Mesothelial cell of epicardium (in vitro differentiated cells): Measurements from ENCODE around the gene MPST. TPM values are rescaled to one million over a fixed set of nuclear protein-coding genes. Genes with fewer than 3 reads are reported as not detected.
A peak's percentile ranks its signal among the peaks of the same experiment; 100 is the strongest.

Source experiments
- DNase-seq, 2 experiments: peaks; one replicate each; pipeline ENCODE4 v3.0.0; 2021; ENCODE audit warnings: low spot score in 2 of 2; ENCODE audit not compliant: unreplicated experiment in 2 of 2
- H3K27ac Mint-ChIP-seq: 2 replicates; pipeline ENCODE4 v1.8.0; 2021; ENCODE audit warnings: mixed read lengths
- H3K27me3 Mint-ChIP-seq: 2 replicates; pipeline ENCODE4 v1.8.0; 2021; ENCODE audit warnings: low read depth, mixed read lengths
- H3K36me3 Mint-ChIP-seq: 2 replicates; pipeline ENCODE4 v1.8.0; 2021; ENCODE audit warnings: mixed read lengths
- H3K4me1 Mint-ChIP-seq: 2 replicates; pipeline ENCODE4 v1.8.0; 2021; ENCODE audit warnings: mixed read lengths
- H3K4me3 Mint-ChIP-seq: 2 replicates; pipeline ENCODE4 v1.8.0; 2021; ENCODE audit warnings: mild to moderate bottlenecking, moderate library complexity, mixed read lengths
- H3K9me3 Mint-ChIP-seq: 2 replicates; pipeline ENCODE4 v1.8.0; 2021; ENCODE audit warnings: mixed read lengths
- total RNA-seq: library from RNA; stranded (reverse); gene quantifications from 3 replicates; pipeline ENCODE4 v1.2.1, GENCODE V29; 2021
- TF ChIP-seq, protein P1 (sequence below): fragments of 200-600 bp; sonication (generic); IDR thresholded peaks from one replicate; pipeline ENCODE4 v1.5.0; 2021; ENCODE audit warnings: antibody characterized with exemption; ENCODE audit not compliant: unreplicated experiment

MPST gene
- total RNA-seq, 1 donor from 2014 or later: 55.8 TPM

DNA sequence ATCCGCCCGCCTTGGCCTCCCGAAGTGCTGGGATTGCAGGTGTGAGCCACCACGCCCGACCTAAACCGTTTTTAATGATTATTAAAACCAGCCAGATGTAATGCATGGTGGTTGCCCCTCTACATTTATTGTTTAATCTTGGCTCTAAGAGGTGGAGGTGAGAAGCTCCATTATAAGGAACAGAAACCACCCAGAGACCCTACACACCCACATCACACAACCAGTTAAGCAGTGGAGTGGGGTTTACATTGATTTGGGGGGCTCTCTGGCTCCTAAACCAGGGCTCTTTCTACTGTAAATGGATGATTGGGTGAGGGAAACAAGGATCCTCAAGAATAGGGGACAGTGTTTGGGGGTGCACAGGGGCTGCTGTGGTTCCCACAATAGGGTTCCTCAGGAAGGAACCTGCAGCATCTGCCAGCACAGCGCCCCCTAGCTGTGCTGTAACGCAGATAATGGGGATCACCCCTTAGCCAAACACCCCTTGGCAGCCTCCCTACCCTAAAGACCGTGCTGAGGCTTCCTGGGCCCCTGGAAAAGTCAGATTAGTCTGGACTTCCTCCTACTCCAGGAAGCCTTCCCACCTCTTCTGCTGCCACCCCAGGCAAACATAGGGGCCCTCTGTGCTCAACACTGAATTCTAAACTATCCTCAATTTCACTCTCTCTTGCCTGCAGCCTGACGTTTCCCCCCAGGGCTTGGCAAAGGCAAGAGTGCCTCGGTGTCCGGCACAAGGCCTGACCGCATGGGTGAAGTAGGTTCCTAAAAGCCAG, 2.4 kb downstream of the MPST start:
- H3K36me3 Mint-ChIP-seq: peaks cover 16% of the 10 kb centered on the region
- TF ChIP-seq, protein P1, sequence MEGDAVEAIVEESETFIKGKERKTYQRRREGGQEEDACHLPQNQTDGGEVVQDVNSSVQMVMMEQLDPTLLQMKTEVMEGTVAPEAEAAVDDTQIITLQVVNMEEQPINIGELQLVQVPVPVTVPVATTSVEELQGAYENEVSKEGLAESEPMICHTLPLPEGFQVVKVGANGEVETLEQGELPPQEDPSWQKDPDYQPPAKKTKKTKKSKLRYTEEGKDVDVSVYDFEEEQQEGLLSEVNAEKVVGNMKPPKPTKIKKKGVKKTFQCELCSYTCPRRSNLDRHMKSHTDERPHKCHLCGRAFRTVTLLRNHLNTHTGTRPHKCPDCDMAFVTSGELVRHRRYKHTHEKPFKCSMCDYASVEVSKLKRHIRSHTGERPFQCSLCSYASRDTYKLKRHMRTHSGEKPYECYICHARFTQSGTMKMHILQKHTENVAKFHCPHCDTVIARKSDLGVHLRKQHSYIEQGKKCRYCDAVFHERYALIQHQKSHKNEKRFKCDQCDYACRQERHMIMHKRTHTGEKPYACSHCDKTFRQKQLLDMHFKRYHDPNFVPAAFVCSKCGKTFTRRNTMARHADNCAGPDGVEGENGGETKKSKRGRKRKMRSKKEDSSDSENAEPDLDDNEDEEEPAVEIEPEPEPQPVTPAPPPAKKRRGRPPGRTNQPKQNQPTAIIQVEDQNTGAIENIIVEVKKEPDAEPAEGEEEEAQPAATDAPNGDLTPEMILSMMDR: peak; percentile 70
- H3K4me1 Mint-ChIP-seq: peaks cover 26% of the 10 kb centered on the region
- DNase-seq: no peak
- no peaks in the 10 kb centered on the region for H3K27me3 Mint-ChIP-seq
- peak overlapping the region; percentile 60 for H3K4me3 Mint-ChIP-seq
- no peaks in the 10 kb centered on the region for H3K9me3 Mint-ChIP-seq
- H3K27ac Mint-ChIP-seq: no peak overlapping the region

DNA sequence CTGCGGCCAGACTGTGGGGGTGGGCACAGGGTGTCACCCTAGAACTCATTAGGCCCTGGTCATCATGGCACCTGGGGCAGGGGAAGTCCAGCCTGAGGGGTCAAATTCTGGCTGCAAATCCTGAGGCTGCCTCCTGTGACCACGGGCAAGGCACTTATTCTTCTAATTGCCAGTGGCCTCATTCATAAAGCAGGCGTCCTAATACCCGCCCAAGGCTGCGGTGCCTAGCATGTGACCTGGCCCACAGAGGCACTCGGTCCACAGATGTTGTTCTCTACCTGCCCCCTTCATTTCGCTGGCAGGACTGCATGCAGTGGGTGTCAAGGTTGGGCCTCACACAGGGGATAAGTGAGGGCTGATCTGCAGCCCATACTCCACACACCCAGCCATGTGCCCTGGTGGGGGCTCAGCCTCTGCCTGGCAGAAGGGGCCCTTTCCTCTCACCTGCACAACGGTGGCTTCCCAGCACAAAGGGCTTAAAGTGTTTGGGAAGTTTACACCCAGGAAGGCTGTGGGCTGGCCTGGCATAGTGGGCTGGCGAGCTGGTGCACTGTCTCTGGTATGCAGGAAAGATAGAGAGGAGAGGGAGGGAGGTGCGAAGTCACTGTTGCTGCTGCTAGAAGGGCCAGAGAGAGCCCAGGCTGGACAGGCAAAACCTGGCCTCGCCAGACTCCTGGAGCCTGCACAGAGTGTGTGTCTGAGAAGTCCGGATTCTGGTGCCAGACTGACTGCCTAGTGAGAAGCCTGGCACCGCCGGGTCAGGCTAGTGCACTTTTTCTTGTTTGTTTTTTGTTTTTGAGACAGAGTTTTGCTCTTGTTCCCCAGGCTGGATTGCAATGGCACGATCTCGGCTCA, 3.2 kb downstream of the MPST start:
- peaks cover 23% of the 10 kb centered on the region for H3K4me1 Mint-ChIP-seq
- no peak overlapping the region for H3K27ac Mint-ChIP-seq
- DNase-seq: no peak
- H3K36me3 Mint-ChIP-seq: peaks cover 19% of the 10 kb centered on the region
- no peaks in the 10 kb centered on the region for H3K27me3 Mint-ChIP-seq
- no peak overlapping the region for H3K4me3 Mint-ChIP-seq
- TF ChIP-seq, protein P1: no peak
- H3K9me3 Mint-ChIP-seq: no peaks in the 10 kb centered on the region

DNA sequence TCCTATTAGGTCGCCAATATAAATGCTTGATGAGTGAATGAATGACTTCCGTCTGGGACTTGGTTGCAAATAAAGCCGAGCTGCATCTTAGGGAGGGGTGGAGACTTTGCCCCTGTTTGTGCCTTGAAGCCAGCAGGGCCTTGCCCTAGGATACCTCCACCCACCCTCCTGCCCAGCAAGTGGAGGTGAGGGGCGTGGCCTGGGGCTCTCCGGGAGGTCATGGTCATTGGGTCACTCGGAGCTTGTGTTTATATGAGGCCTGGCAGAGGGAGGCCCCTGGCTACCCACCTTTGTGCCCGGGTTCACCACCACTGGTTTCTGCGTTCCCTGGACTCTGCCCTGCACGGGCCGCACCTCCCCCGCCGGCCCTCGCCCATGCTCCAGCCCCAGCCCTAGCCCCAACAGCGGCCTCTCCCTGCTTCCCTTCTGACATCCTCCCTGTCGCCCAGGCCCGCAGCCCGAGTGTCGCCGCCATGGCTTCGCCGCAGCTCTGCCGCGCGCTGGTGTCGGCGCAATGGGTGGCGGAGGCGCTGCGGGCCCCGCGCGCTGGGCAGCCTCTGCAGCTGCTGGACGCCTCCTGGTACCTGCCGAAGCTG, 4.3 kb downstream of the MPST start:
- DNase-seq: no peak
- Mint-ChIP-seq H3K27me3 (no peaks in the 10 kb centered on the region), H3K36me3 (peaks cover 21% of the 10 kb centered on the region), H3K4me1 (peaks cover 18% of the 10 kb centered on the region), H3K9me3 (no peaks in the 10 kb centered on the region), H3K4me3 (no peak overlapping the region), H3K27ac (no peak overlapping the region)
- TF ChIP-seq, protein P1: no peak

DNA sequence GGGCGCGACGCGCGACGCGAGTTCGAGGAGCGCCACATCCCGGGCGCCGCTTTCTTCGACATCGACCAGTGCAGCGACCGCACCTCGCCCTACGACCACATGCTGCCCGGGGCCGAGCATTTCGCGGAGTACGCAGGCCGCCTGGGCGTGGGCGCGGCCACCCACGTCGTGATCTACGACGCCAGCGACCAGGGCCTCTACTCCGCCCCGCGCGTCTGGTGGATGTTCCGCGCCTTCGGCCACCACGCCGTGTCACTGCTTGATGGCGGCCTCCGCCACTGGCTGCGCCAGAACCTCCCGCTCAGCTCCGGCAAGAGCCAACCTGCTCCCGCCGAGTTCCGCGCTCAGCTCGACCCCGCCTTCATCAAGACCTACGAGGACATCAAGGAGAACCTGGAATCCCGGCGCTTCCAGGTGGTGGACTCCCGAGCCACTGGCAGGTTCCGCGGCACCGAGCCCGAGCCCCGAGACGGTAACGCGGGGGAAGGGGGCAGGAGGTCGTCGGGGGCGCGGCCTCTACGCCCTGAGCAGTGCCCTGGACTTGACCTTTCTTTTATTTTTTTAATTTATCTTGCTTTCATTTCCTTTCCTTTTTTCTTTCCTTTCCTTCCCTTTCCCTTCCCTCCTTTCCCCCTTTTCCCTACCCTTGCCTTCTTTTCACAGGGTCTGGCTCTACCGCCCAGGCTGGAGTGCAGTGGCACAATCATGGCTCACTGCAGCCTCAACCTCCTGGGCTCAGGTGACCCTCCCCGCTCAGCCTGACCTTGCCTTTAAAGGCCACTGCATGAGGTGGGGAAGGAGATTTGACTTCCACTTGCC, 5.0 kb downstream of the MPST start:
- no peak for DNase-seq
- no peaks in the 10 kb centered on the region for H3K27me3 Mint-ChIP-seq
- H3K36me3 Mint-ChIP-seq: peaks cover 21% of the 10 kb centered on the region
- H3K4me3 Mint-ChIP-seq: no peak overlapping the region
- TF ChIP-seq, protein P1: no peak
- H3K9me3 Mint-ChIP-seq: no peaks in the 10 kb centered on the region
- peaks cover 18% of the 10 kb centered on the region for H3K4me1 Mint-ChIP-seq
- no peak overlapping the region for H3K27ac Mint-ChIP-seq

DNA sequence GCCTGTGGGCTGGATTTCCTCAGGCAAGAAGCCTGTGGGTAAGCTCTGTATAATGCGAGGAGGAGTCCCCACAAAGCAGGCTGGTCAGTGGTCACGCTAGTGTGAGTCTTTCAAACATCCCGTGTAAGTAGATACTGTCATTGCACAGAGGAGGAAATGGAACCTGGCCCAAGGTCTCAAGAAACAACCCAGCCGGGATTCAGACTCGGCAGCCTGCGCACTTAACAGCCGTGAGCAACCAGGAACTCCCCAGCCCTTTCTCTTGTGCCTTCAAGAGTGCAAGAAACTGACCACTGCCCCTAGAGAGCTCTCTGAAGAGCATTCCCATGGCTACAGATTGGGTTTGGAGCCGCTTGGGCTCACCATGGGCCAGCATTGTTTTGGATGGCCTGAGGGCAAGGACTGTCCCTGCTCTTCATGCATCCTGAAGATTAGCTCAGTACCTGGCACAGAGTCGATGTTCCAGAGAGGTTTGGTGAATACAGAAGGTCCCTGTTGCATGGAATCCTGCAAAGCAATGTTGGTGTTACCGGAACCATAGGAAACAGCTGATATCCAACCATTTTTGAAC, 6.0 kb downstream of the MPST start:
- Mint-ChIP-seq H3K9me3 (no peaks in the 10 kb centered on the region), H3K4me3 (no peak overlapping the region), H3K27ac (no peak overlapping the region), H3K4me1 (peaks cover 10% of the 10 kb centered on the region), H3K36me3 (peaks cover 21% of the 10 kb centered on the region), H3K27me3 (no peaks in the 10 kb centered on the region)
- TF ChIP-seq, protein P1: no peak
- DNase-seq: no peak
